SK-N-SH (cell line): ENCODE results near the gene NTN1. TPM values are rescaled to one million over a fixed set of nuclear protein-coding genes. Genes with fewer than 3 reads are reported as not detected.

ENCODE experiments used
- CTCF ChIA-PET: fragments of 300-600, 350-600 bp; formaldehyde crosslinking; extraction: SDS; loops from one replicate; lab custom pipeline; 2021; lab: Yijun Ruan, JAX
- POLR2A ChIA-PET: fragments of 350-600 bp; sonication (Branson Sonifier 250); formaldehyde crosslinking; extraction: SDS; loops from one replicate; lab custom pipeline; 2020; ENCODE audit warnings: antibody characterized with exemption, inconsistent platforms; lab: Yijun Ruan, JAX
- DNase-seq: peaks from one replicate; pipeline ENCODE4 v3.0.0; 2012
- H2AFZ ChIP-seq: fragments of 200-600 bp; sonication (generic); 2 replicates; pipeline ENCODE4 v1.8.1; 2016; ENCODE audit warnings: antibody characterized with exemption, mild to moderate bottlenecking, low read depth
- H3F3A ChIP-seq: fragments of 200-600 bp; sonication (generic); replicated peaks from 2 replicates; pipeline ENCODE3; 2016; ENCODE audit warnings: antibody characterized with exemption, mild to moderate bottlenecking; ENCODE audit not compliant: insufficient read depth
- H3K27ac ChIP-seq, 2 experiments: fragments of 200-500 bp in 1 of 2; fragments of 200-600 bp in 1 of 2; sonication (Bioruptor generic) in 1 of 2; sonication (generic), shearing (Covaris generic) in 1 of 2; 2 replicates each; pipeline versions ENCODE4 v1.5.1 to v1.6.1; 2014 to 2016; ENCODE audit warnings: low read depth in 2 of 2, inconsistent platforms in 1 of 2, low read length in 1 of 2, mild to moderate bottlenecking in 1 of 2, mixed read lengths in 1 of 2
- H3K27me3 ChIP-seq: fragments of 200-600 bp; sonication (generic), shearing (Covaris generic); 2 replicates; pipeline ENCODE4 v1.6.1; 2016; ENCODE audit warnings: mixed run types; ENCODE audit not compliant: insufficient read depth
- H3K36me3 ChIP-seq, 2 experiments: fragments of 200-500 bp in 1 of 2; fragments of 200-600 bp in 1 of 2; sonication (Bioruptor generic) in 1 of 2; sonication (generic) in 1 of 2; replicated peaks in 1 of 2; 2 replicates each; pipeline versions ENCODE3 to v1.5.1; 2014 to 2016; ENCODE audit warnings: low read length in 1 of 2, mild to moderate bottlenecking in 1 of 2; ENCODE audit not compliant: insufficient read depth in 2 of 2, control insufficient read depth in 1 of 2
- H3K4me1 ChIP-seq, 2 experiments: fragments of 200-500 bp in 1 of 2; fragments of 200-600 bp in 1 of 2; sonication (Bioruptor generic) in 1 of 2; sonication (generic), shearing (Covaris generic) in 1 of 2; 2 replicates each; pipeline versions ENCODE4 v1.5.1 to v1.6.1; 2014 to 2016; ENCODE audit warnings: low read depth in 1 of 2, low read length in 1 of 2, mixed run types in 1 of 2; ENCODE audit not compliant: insufficient read depth in 2 of 2, control insufficient read depth in 1 of 2
- H3K4me2 ChIP-seq: fragments of 200-600 bp; sonication (generic), shearing (Covaris generic); 2 replicates; pipeline ENCODE4 v1.6.1; 2017; ENCODE audit warnings: mixed run types
- H3K4me3 ChIP-seq, 2 experiments: fragments of 200-500 bp in 1 of 2; fragments of 200-600 bp in 1 of 2; sonication (Bioruptor generic) in 1 of 2; sonication (generic), shearing (Covaris generic) in 1 of 2; 2 replicates each; pipeline versions ENCODE4 v1.5.1 to v1.8.1; 2014 to 2016; ENCODE audit warnings: low read depth in 2 of 2, inconsistent platforms in 1 of 2, low read length in 1 of 2, mild to moderate bottlenecking in 1 of 2, mixed read lengths in 1 of 2, moderate library complexity in 1 of 2
- H3K79me2 ChIP-seq: fragments of 200-600 bp; sonication (generic); 2 replicates; pipeline ENCODE4 v1.8.1; 2017; ENCODE audit warnings: mild to moderate bottlenecking; ENCODE audit not compliant: insufficient read depth
- H3K9ac ChIP-seq: fragments of 200-600 bp; sonication (generic); 2 replicates; pipeline ENCODE4 v1.6.1; 2017; ENCODE audit warnings: mixed run types
- H3K9me2 ChIP-seq: fragments of 200-600 bp; sonication (generic); 2 replicates; pipeline ENCODE4 v1.6.1; 2017; ENCODE audit warnings: mixed run types
- H3K9me3 ChIP-seq: fragments of 200-600 bp; sonication (generic); 2 replicates; pipeline ENCODE4 v1.6.1; 2017; ENCODE audit warnings: mixed run types, mild to moderate bottlenecking, moderate library complexity
- H4K20me1 ChIP-seq: fragments of 200-600 bp; sonication (generic); 2 replicates; pipeline ENCODE4 v1.6.1; 2017; ENCODE audit warnings: mild to moderate bottlenecking, mixed run types; ENCODE audit not compliant: insufficient read depth
- CTCF ChIP-seq: fragments of 200-600 bp; sonication (generic); IDR thresholded peaks from 2 replicates; pipeline ENCODE4 v1.6.1; 2017; ENCODE audit warnings: antibody characterized with exemption, mild to moderate bottlenecking, moderate library complexity
- ELF1 ChIP-seq: IDR thresholded peaks from 2 replicates; pipeline ENCODE4 v1.4.0; 2012
- EP300 ChIP-seq, 2 experiments: IDR thresholded peaks; 2 replicates each; pipeline versions ENCODE4 v1.4.0 to v1.6.1; 2012; ENCODE audit warnings: borderline replicate concordance in 1 of 2, low read depth in 1 of 2, low read length in 1 of 2
- EZH2phosphoT487 ChIP-seq: fragments of 200-600 bp; sonication (generic); IDR thresholded peaks from 2 replicates; pipeline ENCODE4 v1.6.1; 2017; ENCODE audit warnings: low read depth, mixed run types, mild to moderate bottlenecking, antibody characterized with exemption, moderate library complexity, borderline replicate concordance
- FOSL2 ChIP-seq: IDR thresholded peaks from 2 replicates; pipeline ENCODE4 v1.4.0; 2012; ENCODE audit warnings: low read depth, mild to moderate bottlenecking, moderate library complexity, borderline replicate concordance
- FOXJ3 ChIP-seq: sonication (generic); formaldehyde crosslinking; IDR thresholded peaks from 2 replicates; pipeline ENCODE4 v1.5.1; 2020; ENCODE audit warnings: mild to moderate bottlenecking, missing genetic modification reagents
- FOXM1 ChIP-seq: IDR thresholded peaks from 2 replicates; pipeline ENCODE4 v1.4.0; 2012; ENCODE audit warnings: low read depth, mild to moderate bottlenecking
- GABPA ChIP-seq: IDR thresholded peaks from 2 replicates; pipeline ENCODE4 v1.4.0; 2012; ENCODE audit warnings: low read depth, mild to moderate bottlenecking
- JUND ChIP-seq: IDR thresholded peaks from 2 replicates; pipeline ENCODE4 v1.4.0; 2012
- MEF2A ChIP-seq: IDR thresholded peaks from 2 replicates; pipeline ENCODE4 v1.4.0; 2012; ENCODE audit warnings: low read depth, borderline replicate concordance
- POLR2AphosphoS5 ChIP-seq: IDR thresholded peaks from 2 replicates; pipeline ENCODE4 v1.6.1; 2012; ENCODE audit warnings: low read depth, low read length
- RAD21 ChIP-seq: IDR thresholded peaks from 2 replicates; pipeline ENCODE4 v1.6.1; 2012; ENCODE audit warnings: mild to moderate bottlenecking, low read length
- RCOR1 ChIP-seq: fragments of 150-350 bp; IDR thresholded peaks from 2 replicates; pipeline ENCODE4 v1.6.1; 2017; ENCODE audit warnings: antibody characterized with exemption, low read length
- REST ChIP-seq: IDR thresholded peaks from 2 replicates; pipeline ENCODE4 v1.6.1; 2012; ENCODE audit warnings: mild to moderate bottlenecking, low read depth, low read length, moderate library complexity
- RFX5 ChIP-seq: IDR thresholded peaks from 2 replicates; pipeline ENCODE4 v1.6.1; 2012; ENCODE audit warnings: mild to moderate bottlenecking, improper control_type of control experiment, low read length
- SIN3A ChIP-seq: IDR thresholded peaks from 2 replicates; pipeline ENCODE4 v1.6.1; 2012; ENCODE audit warnings: low read depth, mild to moderate bottlenecking, low read length, moderate library complexity, borderline replicate concordance
- TCF12 ChIP-seq: IDR thresholded peaks from 2 replicates; pipeline ENCODE4 v1.4.0; 2012
- USF1 ChIP-seq: IDR thresholded peaks from 2 replicates; pipeline ENCODE4 v1.4.0; 2012; ENCODE audit warnings: low read depth, borderline replicate concordance
- USF2 ChIP-seq: fragments of 150-350 bp; IDR thresholded peaks from 2 replicates; pipeline ENCODE4 v1.6.1; 2017; ENCODE audit warnings: antibody characterized with exemption, low read length, low read depth, borderline replicate concordance
- YY1 ChIP-seq: IDR thresholded peaks from 2 replicates; pipeline ENCODE4 v1.4.0; 2012; ENCODE audit warnings: low read depth, mild to moderate bottlenecking
- WGBS: methylation state at CpG from one replicate; pipeline ENCODE4 v1.1.6; 2017; ENCODE audit warnings: low lambda C conversion rate; 5-methylcytosine and 5-hydroxymethylcytosine counted together
- polyA plus RNA-seq, 3 experiments: library from polyadenylated mRNA; depleted of rRNA; stranded (reverse); fragments of >200 nt; gene quantifications; 2 replicates each; pipeline ENCODE4 v1.2.3, GENCODE V29; 2012

NTN1 gene
- polyA plus RNA-seq, 1 of the 3 experiments (the other 2 are of a cell fraction) = 0.05 TPM

- no peaks in the 10 kb centered on the region for H3K27me3 ChIP-seq
- TF ChIP-seq FOSL2 (no peak), GABPA (no peak), RCOR1 (no peak), SIN3A (no peak), FOXJ3 (CRISPR knock-in tag) (no peak), FOXM1 (no peak), RAD21 (no peak), USF2 (no peak), JUND (no peak), EZH2phosphoT487 (no peak)
- H3K4me2 ChIP-seq = no peak overlapping the region
- POLR2A ChIA-PET = no interaction called here
- 82% methylated on average over 12 of the region's 13 CpGs for WGBS
- H3K79me2 ChIP-seq = no peaks in the 10 kb centered on the region
- H3K9me2 ChIP-seq = no peaks in the 10 kb centered on the region
- no peak overlapping the region for H3K27ac ChIP-seq
- no peak for DNase-seq
- no peak overlapping the region for H3K9ac ChIP-seq
- no peaks in the 10 kb centered on the region for H3K36me3 ChIP-seq
- CTCF ChIA-PET = no interaction called here
- H2AFZ ChIP-seq = no peak overlapping the region
- H3F3A ChIP-seq = no peaks in the 10 kb centered on the region
- H3K4me1 ChIP-seq = peaks cover 0 to 25% of the 10 kb centered on the region in 2 experiments; a peak in 2 of 4 replicates
- H3K9me3 ChIP-seq = no peaks in the 10 kb centered on the region
- H3K4me3 ChIP-seq = no peak overlapping the region
- H4K20me1 ChIP-seq = no peaks in the 10 kb centered on the region
Measured at GRCh38 chr17:9237661-9238301, 216.5 kb downstream of the NTN1 start.

- peaks cover 0 to 25% of the 10 kb centered on the region in 2 experiments; a peak in 2 of 4 replicates for H3K4me1 ChIP-seq
- no peak overlapping the region for H3K27ac ChIP-seq
- no peaks in the 10 kb centered on the region for H3K79me2 ChIP-seq
- H3K27me3 ChIP-seq = no peaks in the 10 kb centered on the region
- no peak overlapping the region for H2AFZ ChIP-seq
- H4K20me1 ChIP-seq = no peaks in the 10 kb centered on the region
- no peak overlapping the region for H3K4me2 ChIP-seq
- no peak for DNase-seq
- CTCF ChIA-PET = no interaction called here
- H3F3A ChIP-seq = no peaks in the 10 kb centered on the region
- WGBS = 89% methylated on average over 12 of the region's 12 CpGs
- H3K9me2 ChIP-seq = no peaks in the 10 kb centered on the region
- H3K9me3 ChIP-seq = no peaks in the 10 kb centered on the region
- POLR2A ChIA-PET = no interaction called here
- no peak overlapping the region for H3K4me3 ChIP-seq
- no peak overlapping the region for H3K9ac ChIP-seq
- H3K36me3 ChIP-seq = no peaks in the 10 kb centered on the region
- no peak for TF ChIP-seq YY1
- no peak for TF ChIP-seq RFX5
- no peak for TF ChIP-seq SIN3A
- TF ChIP-seq ELF1 = no peak
- no peak for TF ChIP-seq EP300 (IDR thresholded peaks at IDR 0.05; ENCODE audit: borderline replicate concordance in 1 of 2, low read depth in 1 of 2, low read length in 1 of 2)
- no peak for TF ChIP-seq CTCF
- TF ChIP-seq TCF12 = no peak
- TF ChIP-seq USF1 = no peak
- TF ChIP-seq FOXM1 = no peak
- no peak for TF ChIP-seq POLR2AphosphoS5
- TF ChIP-seq MEF2A = no peak
- TF ChIP-seq JUND = no peak
- TF ChIP-seq REST = no peak
Measured at GRCh38 chr17:9238340-9239245, 217.3 kb downstream of the NTN1 start.
